Measurements from ENCODE around the gene PLK2.

Gene PLK2

DNA sequence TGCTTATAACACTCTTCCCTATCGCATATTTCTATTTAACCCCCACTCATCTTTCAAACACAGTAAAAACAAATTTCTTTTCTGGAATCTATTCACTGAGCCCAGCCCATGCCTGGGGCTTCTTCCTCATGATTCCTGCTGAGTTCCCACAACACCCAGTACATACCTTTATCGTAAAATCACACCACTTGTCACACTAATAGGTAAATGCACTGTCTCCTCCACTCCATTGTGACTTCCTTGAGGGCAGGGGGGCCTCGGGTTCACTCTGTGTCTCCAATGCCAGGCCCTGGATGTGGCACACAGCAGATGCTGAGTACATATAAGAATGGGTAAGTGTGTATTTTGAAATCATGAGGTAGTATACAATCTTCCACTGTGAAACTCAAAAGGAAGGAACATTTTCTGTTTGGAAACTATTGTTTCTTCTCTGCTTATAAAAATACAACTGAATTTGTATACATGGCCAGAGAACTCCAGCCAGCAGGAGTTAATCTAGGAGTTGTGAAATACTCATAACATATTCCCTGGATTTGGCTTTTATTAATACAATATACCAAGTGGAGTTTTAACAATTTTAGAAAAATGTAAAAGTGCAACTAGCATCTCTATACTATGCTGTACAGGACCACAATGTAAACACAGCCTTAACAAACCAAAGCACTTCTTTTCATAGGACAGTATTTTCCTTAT is 7.2 kb downstream of the PLK2 start:
- H3K4me3 ChIP-seq (ENCODE audit: low read length), result no peak overlapping the region
- DNase-seq (ENCODE audit: low read depth), result peak; percentile 90
- TF ChIP-seq, protein P1, sequence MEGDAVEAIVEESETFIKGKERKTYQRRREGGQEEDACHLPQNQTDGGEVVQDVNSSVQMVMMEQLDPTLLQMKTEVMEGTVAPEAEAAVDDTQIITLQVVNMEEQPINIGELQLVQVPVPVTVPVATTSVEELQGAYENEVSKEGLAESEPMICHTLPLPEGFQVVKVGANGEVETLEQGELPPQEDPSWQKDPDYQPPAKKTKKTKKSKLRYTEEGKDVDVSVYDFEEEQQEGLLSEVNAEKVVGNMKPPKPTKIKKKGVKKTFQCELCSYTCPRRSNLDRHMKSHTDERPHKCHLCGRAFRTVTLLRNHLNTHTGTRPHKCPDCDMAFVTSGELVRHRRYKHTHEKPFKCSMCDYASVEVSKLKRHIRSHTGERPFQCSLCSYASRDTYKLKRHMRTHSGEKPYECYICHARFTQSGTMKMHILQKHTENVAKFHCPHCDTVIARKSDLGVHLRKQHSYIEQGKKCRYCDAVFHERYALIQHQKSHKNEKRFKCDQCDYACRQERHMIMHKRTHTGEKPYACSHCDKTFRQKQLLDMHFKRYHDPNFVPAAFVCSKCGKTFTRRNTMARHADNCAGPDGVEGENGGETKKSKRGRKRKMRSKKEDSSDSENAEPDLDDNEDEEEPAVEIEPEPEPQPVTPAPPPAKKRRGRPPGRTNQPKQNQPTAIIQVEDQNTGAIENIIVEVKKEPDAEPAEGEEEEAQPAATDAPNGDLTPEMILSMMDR (IDR thresholded peaks at IDR 0.05; ENCODE audit: insufficient read depth, low read depth, low read length, missing control alignments), result no peak

DNA sequence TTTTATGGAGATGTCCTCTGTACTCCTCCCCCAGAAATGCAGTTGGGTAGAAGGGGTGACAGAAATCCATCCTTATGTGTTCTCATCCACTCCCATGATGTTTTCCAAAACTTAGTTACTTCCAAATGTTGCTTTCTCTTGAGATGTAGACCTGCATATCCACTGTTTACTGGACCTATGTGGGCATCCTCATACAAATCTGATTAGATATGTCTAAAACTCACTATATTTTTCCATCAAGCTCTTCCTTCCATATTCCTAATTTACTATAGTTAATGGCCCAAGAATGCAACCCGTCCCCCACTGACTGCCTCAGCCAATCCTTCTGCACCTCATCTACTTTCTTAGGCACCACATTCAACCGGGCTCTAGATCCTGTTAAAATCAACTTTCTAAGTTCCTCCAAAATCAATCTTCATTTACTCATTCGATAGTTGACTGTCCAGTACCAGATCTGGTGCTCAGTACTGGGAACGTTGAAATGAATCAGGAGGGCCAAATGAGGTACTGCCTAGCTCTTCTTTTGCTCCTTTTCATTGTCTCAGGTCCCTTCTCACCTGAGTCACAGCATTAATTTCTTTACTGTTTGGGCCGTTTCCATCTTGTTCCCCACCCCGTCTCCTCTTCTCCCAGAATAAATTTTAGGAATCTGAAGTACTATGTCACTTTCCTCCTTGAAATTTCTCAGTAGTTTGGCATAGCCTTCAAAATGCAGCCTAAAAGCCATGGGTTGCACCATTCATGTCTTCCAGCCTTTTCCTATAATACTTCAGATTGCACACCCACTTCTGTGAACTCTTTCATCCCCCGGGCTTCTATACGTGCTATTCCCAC is 7.9 kb downstream of the PLK2 start:
- no peak overlapping the region for H3K4me3 ChIP-seq (ENCODE audit: low read length)
- TF ChIP-seq, protein P1 (IDR thresholded peaks at IDR 0.05; ENCODE audit: insufficient read depth, low read depth, low read length, missing control alignments), result no peak
- peak; percentile 54 for DNase-seq (ENCODE audit: low read depth)

DNA sequence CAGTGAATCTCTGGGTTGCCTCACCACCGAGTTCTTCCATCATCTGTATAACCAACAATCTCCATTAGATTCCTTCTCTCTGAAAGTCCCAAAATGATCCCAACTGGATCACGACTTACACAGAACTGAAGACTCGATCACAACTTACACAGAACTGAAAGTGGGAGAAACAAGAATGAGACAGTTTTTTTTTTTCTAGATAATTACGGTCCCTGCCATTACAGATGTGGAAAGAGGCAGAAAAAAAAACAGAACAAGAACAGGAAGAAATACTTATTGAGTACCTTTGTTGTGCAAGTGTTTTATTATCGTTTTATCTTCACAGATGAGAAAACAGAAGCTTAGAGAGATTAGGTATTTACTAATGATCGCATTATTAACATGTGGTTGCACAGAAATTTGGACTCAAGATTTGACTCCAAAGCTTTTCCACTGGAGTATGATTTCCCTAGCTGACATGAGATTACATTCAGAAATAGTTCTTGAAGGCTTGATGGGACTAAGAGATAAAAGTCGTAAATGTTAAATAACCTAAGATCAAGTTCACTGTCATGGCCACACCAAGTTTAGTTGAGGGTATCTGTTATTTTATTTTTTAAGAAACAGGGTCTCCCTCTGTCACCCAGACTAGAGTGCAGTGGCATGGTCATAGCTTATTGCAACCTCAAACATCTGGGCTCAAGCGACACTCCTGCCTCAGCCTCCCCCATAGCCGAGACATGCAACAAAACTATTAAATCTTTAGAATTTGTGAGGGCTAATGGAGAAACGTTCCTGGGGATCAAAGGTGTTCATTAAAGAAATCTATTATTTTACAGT is 8.9 kb downstream of the PLK2 start:
- H3K4me3 ChIP-seq (ENCODE audit: low read length), result no peak overlapping the region
- DNase-seq (ENCODE audit: low read depth), result peak; percentile 40
- TF ChIP-seq, protein P1 (IDR thresholded peaks at IDR 0.05; ENCODE audit: insufficient read depth, low read depth, low read length, missing control alignments), result no peak

DNA sequence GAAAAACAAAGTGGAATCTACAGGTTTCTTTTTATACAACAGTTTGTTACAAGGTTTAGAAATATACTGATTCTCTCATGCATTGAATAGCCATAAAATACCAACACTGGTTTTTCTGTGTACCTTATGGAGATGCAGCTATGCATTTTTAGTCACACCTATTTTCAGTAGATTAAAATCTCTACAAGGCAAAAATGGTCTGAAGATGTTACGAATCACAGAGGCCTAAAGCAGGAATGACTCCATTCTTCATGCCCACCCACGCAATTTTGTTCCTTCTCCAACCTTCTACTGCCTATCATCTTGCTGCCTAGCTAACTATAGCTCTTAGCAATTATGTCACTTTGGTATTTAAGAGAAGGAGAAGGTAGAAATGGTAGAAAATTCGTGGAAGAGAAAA is 9.9 kb downstream of the PLK2 start:
- DNase-seq (ENCODE audit: low read depth), result peak; percentile 61
- TF ChIP-seq, protein P1 (IDR thresholded peaks at IDR 0.05; ENCODE audit: insufficient read depth, low read depth, low read length, missing control alignments), result no peak
- no peak overlapping the region for H3K4me3 ChIP-seq (ENCODE audit: low read length)

DNA sequence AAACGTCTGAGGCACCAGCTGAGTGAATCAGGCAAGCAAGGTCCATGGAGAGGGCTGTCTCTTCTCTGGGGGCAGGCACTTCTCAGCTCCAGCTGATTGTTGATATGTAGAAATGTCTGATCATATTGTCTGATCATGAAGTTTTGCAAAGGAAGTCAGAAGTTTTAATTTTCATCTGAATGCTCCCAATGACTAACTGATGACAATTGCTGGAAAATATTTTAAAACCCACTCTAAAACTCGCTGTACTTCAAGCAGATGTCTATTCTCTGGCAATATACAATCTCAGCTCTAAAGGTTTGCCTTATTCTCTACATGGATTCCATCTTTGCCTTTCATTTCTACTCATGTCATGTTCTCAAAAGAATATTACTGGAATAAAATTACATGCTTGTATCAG is 12.7 kb downstream of the PLK2 start:
- H3K4me3 ChIP-seq (ENCODE audit: low read length), result no peak overlapping the region
- TF ChIP-seq, protein P1 (IDR thresholded peaks at IDR 0.05; ENCODE audit: insufficient read depth, low read depth, low read length, missing control alignments), result no peak
- DNase-seq (ENCODE audit: low read depth), result no peak

DNA sequence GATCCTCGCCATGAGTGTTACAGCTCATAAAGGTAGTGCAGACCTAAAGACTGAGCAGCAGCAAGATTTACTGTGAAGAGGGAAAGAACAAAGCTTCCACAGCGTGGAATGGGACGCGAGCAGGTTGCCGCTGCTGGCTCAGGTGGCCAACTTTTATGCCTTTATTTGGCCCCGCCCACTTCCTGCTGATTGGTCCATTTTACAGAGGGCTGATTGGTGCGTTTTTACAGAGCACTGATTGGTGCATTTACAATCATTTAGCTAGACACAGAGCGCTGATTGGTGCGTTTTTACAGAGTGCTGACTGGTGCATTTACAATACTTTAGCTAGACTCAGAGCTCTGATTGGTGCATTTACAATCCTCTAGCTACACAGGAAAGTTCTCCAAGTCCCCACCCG is 13.9 kb downstream of the PLK2 start:
- no peak overlapping the region for H3K4me3 ChIP-seq (ENCODE audit: low read length)
- TF ChIP-seq, protein P1 (IDR thresholded peaks at IDR 0.05; ENCODE audit: insufficient read depth, low read depth, low read length, missing control alignments), result no peak
- peak; percentile 19 for DNase-seq (ENCODE audit: low read depth)
